PC-3 (cell line): Measurements from ENCODE around the gene RBMY1D. TPM values are rescaled to one million over a fixed set of nuclear protein-coding genes. Genes with fewer than 3 reads are reported as not detected.

Experiments
- ATAC-seq: fragments of 200-7000 bp; cut with Tn5 transposase; 2 replicates; pipeline ENCODE4 v1.9.1; 2020; ENCODE audit warnings: mild to moderate bottlenecking, moderate library complexity
- BruUV-seq: library from RNA; stranded (reverse); fragments of 400-500 nt; replicated peaks from 2 replicates; lab custom pipeline; 2021; lab: Mats Ljungman, UMichigan
- CTCF ChIA-PET: fragments of 300-600 bp; sonication (Branson Sonifier 250); formaldehyde crosslinking; loops from one replicate; lab custom pipeline; 2022; ENCODE audit warnings: antibody characterized with exemption; lab: Charles Lee
- POLR2A ChIA-PET: fragments of 300-600 bp; sonication (Branson Sonifier 250); formaldehyde crosslinking; loops from one replicate; lab custom pipeline; 2022; ENCODE audit warnings: antibody characterized with exemption; ENCODE audit not compliant: unreplicated experiment; lab: Charles Lee
- DNase-seq: peaks from one replicate; pipeline ENCODE4 v3.0.0-alpha.2; 2015
- H2AFZ ChIP-seq: fragments of 300-600 bp; sonication (generic); 2 replicates; pipeline ENCODE4 v1.6.0; 2016; ENCODE audit warnings: antibody characterized with exemption, low read length
- H3F3A ChIP-seq: fragments of 300-600 bp; sonication (generic); one replicate; pipeline ENCODE4 v1.6.0; 2017; ENCODE audit warnings: antibody characterized with exemption, low read length, control low read depth, mild to moderate bottlenecking; ENCODE audit not compliant: unreplicated experiment
- H3K27ac ChIP-seq: fragments of 300-600 bp; sonication (generic); 2 replicates; pipeline ENCODE4 v1.5.1; 2016; ENCODE audit warnings: mild to moderate bottlenecking, low read length
- H3K27me3 ChIP-seq: fragments of 300-600 bp; sonication (generic); 2 replicates; pipeline ENCODE4 v1.6.1; 2016; ENCODE audit warnings: low read length, mixed read lengths
- H3K36me3 ChIP-seq: fragments of 300-600 bp; sonication (generic); 2 replicates; pipeline ENCODE4 v1.6.1; 2016; ENCODE audit warnings: low read depth, mixed run types, low read length, mixed read lengths
- H3K4me1 ChIP-seq: fragments of 300-600 bp; sonication (generic); 2 replicates; pipeline ENCODE4 v1.5.1; 2016; ENCODE audit warnings: low read length; ENCODE audit not compliant: insufficient read depth
- H3K4me2 ChIP-seq: fragments of 300-600 bp; sonication (generic); 2 replicates; pipeline ENCODE4 v1.6.0; 2016; ENCODE audit warnings: low read length
- H3K4me3 ChIP-seq: fragments of 300-600 bp; sonication (generic); 2 replicates; pipeline ENCODE4 v1.5.1; 2016; ENCODE audit warnings: mild to moderate bottlenecking, low read length, mixed read lengths
- H3K79me2 ChIP-seq: fragments of 300-600 bp; sonication (generic); 2 replicates; pipeline ENCODE4 v1.6.1; 2017; ENCODE audit warnings: low read length, mixed read lengths
- H3K9ac ChIP-seq: fragments of 300-600 bp; sonication (generic); 2 replicates; pipeline ENCODE4 v1.6.0; 2016; ENCODE audit warnings: mild to moderate bottlenecking, low read length
- H3K9me2 ChIP-seq: fragments of 300-600 bp; sonication (generic); replicated peaks from 2 replicates; pipeline ENCODE4 v1.6.1; 2016; ENCODE audit warnings: mixed run types, low read length, mixed read lengths
- H3K9me3 ChIP-seq: fragments of 300-600 bp; sonication (generic); 2 replicates; pipeline ENCODE4 v1.6.1; 2016; ENCODE audit warnings: low read length, mixed read lengths
- H4K20me1 ChIP-seq: fragments of 300-600 bp; sonication (generic); 2 replicates; pipeline ENCODE4 v1.6.1; 2016; ENCODE audit warnings: low read length, mixed read lengths
- CTCF ChIP-seq: fragments of 300-600 bp; sonication (generic); conservative IDR thresholded peaks from 2 replicates; pipeline ENCODE4 v1.5.1; 2017; ENCODE audit warnings: antibody characterized with exemption, low read depth, mild to moderate bottlenecking, low read length
- EZH2 ChIP-seq: fragments of 300-600 bp; sonication (generic); IDR thresholded peaks from one replicate; pipeline ENCODE4 v1.6.1; 2017; ENCODE audit warnings: antibody characterized with exemption, mild to moderate bottlenecking, low read length; ENCODE audit not compliant: unreplicated experiment
- EZH2phosphoT487 ChIP-seq: fragments of 300-600 bp; sonication (generic); IDR thresholded peaks from 2 replicates; pipeline ENCODE4 v1.6.1; 2018; ENCODE audit warnings: mild to moderate bottlenecking, antibody characterized with exemption, low read length, borderline replicate concordance
- intact Hi-C: fragments of 100-400 bp; cut with micrococcal nuclease; formaldehyde crosslinking; loops from 2 replicates; pipeline ENCODE4 v1.9.0; 2023
- total RNA-seq: library from RNA; depleted of rRNA; stranded (reverse); fragments of >200 nt; gene quantifications from 2 replicates; pipeline ENCODE4 v1.2.3, GENCODE V29; 2014

RBMY1D gene
- total RNA-seq, 1 experiment from 2014 or later, result not detected

GRCh38 chrY:21842090-21842489 is 52.2 kb downstream of the RBMY1D start:
- no peak overlapping the region for H3K4me2 ChIP-seq
- no peaks in the 10 kb centered on the region for H3K9me3 ChIP-seq
- no peak overlapping the region for H3K9ac ChIP-seq
- TF ChIP-seq EZH2, result no peak
- TF ChIP-seq EZH2phosphoT487, result no peak
- TF ChIP-seq CTCF, result no peak
- H3F3A ChIP-seq, result no peaks in the 10 kb centered on the region
- DNase-seq, result no peak
- H3K4me1 ChIP-seq, result no peaks in the 10 kb centered on the region
- H3K27me3 ChIP-seq, result no peaks in the 10 kb centered on the region
- H2AFZ ChIP-seq, result no peak overlapping the region
- no peaks in the 10 kb centered on the region for H3K79me2 ChIP-seq
- no peaks in the 10 kb centered on the region for H4K20me1 ChIP-seq
- ChIA-PET CTCF (no interaction called here), POLR2A (no interaction called here)
- BruUV-seq, result no TSS peak
- H3K4me3 ChIP-seq, result no peak overlapping the region
- no peaks in the 10 kb centered on the region for H3K9me2 ChIP-seq
- intact Hi-C loops, result no loop called here
- ATAC-seq, result no peak
- no peak overlapping the region for H3K27ac ChIP-seq
- H3K36me3 ChIP-seq, result no peaks in the 10 kb centered on the region

- no peak for DNase-seq
- Histone ChIP-seq H3K9ac (no peak overlapping the region), H2AFZ (no peak overlapping the region), H3K9me3 (no peaks in the 10 kb centered on the region), H3K4me1 (no peaks in the 10 kb centered on the region), H3K36me3 (no peaks in the 10 kb centered on the region), H3K4me3 (no peak overlapping the region), H4K20me1 (no peaks in the 10 kb centered on the region), H3K4me2 (no peak overlapping the region), H3K79me2 (no peaks in the 10 kb centered on the region), H3K27me3 (no peaks in the 10 kb centered on the region), H3F3A (no peaks in the 10 kb centered on the region), H3K27ac (no peak overlapping the region), H3K9me2 (no peaks in the 10 kb centered on the region)
- POLR2A ChIA-PET, result no interaction called here
- no peak for TF ChIP-seq EZH2phosphoT487
- TF ChIP-seq EZH2, result no peak
- TF ChIP-seq CTCF, result no peak
- intact Hi-C loops, result no loop called here
- no peak for ATAC-seq
- no TSS peak for BruUV-seq
- CTCF ChIA-PET, result no interaction called here
Observed at GRCh38 chrY:21839489-21839888, 54.8 kb downstream of the RBMY1D start.

GRCh38 chrY:21836343-21836742 is 58.0 kb downstream of the RBMY1D start:
- ATAC-seq (no peak), DNase-seq (no peak)
- intact Hi-C loops, result no loop called here
- H3K4me2 ChIP-seq, result no peak overlapping the region
- H3K79me2 ChIP-seq, result no peaks in the 10 kb centered on the region
- no peaks in the 10 kb centered on the region for H3F3A ChIP-seq
- H2AFZ ChIP-seq, result no peak overlapping the region
- no peak overlapping the region for H3K9ac ChIP-seq
- no peak for TF ChIP-seq CTCF
- no peak for TF ChIP-seq EZH2phosphoT487
- TF ChIP-seq EZH2, result no peak
- ChIA-PET CTCF (no interaction called here), POLR2A (no interaction called here)
- H4K20me1 ChIP-seq, result no peaks in the 10 kb centered on the region
- no peaks in the 10 kb centered on the region for H3K9me3 ChIP-seq
- no TSS peak for BruUV-seq
- no peaks in the 10 kb centered on the region for H3K27me3 ChIP-seq
- no peaks in the 10 kb centered on the region for H3K9me2 ChIP-seq
- H3K4me3 ChIP-seq, result no peak overlapping the region
- no peak overlapping the region for H3K27ac ChIP-seq
- no peaks in the 10 kb centered on the region for H3K36me3 ChIP-seq
- no peaks in the 10 kb centered on the region for H3K4me1 ChIP-seq
